Measurements from ENCODE around the gene KIRREL1. TPM values are rescaled to one million over a fixed set of nuclear protein-coding genes. Genes with fewer than 3 reads are reported as not detected.

The KIRREL1 gene
- total and polyA plus RNA-seq, 2 of the 13 experiments (the other 11 are each of a cell fraction or from before 2014, with no cell fraction given): 0.02 to 0.03 TPM

GRCh38 chr1:158035014-158035413 lies 41.6 kb downstream of the KIRREL1 start:
- in situ Hi-C loops (cut with HindIII; ENCODE audit: extremely low pct_ligation_motif_present, low pct_unique_long_range_greater_than_20kb): no loop called here
- ChIA-PET POLR2A (no interaction called here), CTCF (ENCODE audit: low intra/inter-chr PET ratio, low total read pairs) (interaction anchor here (2.9 kb wide), 1 partner anchor 42 kb away, joined by 19 read pairs; the partner anchor contains the start of gene KIRREL1)
- FAIRE-seq (no peak), DNase-seq (ENCODE audit: low spot score) (no peak), ATAC-seq (no peak)
- Histone ChIP-seq H2AFZ (ENCODE audit: low read length) (no peak overlapping the region), H3K4me3 (replicated peaks in 1 of 3; ENCODE audit: insufficient read depth in 1 of 3, low read depth in 2 of 3, low read length in 3 of 3) (no peak overlapping the region), H3K36me3 (replicated peaks in 1 of 2; ENCODE audit: control insufficient read depth in 1 of 2, insufficient read depth in 2 of 2, low read length in 2 of 2) (no peaks in the 10 kb centered on the region), H3K4me1 (ENCODE audit: insufficient read depth, low read length) (no peaks in the 10 kb centered on the region), H4K20me1 (ENCODE audit: insufficient read depth, low read length) (no peaks in the 10 kb centered on the region), H3K79me2 (ENCODE audit: insufficient read depth, low read length) (no peaks in the 10 kb centered on the region), H3K9ac (ENCODE audit: insufficient read depth, low read depth, low read length) (no peak overlapping the region), H3K4me2 (ENCODE audit: low read depth, low read length) (no peak overlapping the region), H3K9me3 (ENCODE audit: low read length) (no peaks in the 10 kb centered on the region), H3K27ac (ENCODE audit: extremely low read length, insufficient read depth, low read length) (no peak overlapping the region), H3K27me3 (ENCODE audit: control insufficient read depth in 1 of 2, insufficient read depth in 2 of 2, low read length in 2 of 2) (no peaks in the 10 kb centered on the region)
- no peak for TF ChIP-seq FIP1L1 (IDR thresholded peaks at IDR 0.05; ENCODE audit: borderline replicate concordance, insufficient read depth, low read depth, low read length)
- no peak for TF ChIP-seq TBL1XR1 (IDR thresholded peaks at IDR 0.05; ENCODE audit: borderline replicate concordance, low read length, partially characterized antibody)
- TF ChIP-seq KLF6 (CRISPR knock-in tag; IDR thresholded peaks at IDR 0.05): no peak
- TF ChIP-seq ZZZ3 (CRISPR knock-in tag; IDR thresholded peaks at IDR 0.05; ENCODE audit: borderline replicate concordance): no peak
- 50% methylated on average over 3 of the region's 3 CpGs for whole genome bisulfite sequencing (ENCODE audit: low lambda C conversion rate)
- intact Hi-C loops (cut with micrococcal nuclease; ENCODE audit: unreplicated experiment): no loop called here
- BruUV-seq (replicated peaks): no TSS peak

GRCh38 chr1:158035976-158036583 lies 42.6 kb downstream of the KIRREL1 start:
- in situ Hi-C loops (cut with HindIII; ENCODE audit: extremely low pct_ligation_motif_present, low pct_unique_long_range_greater_than_20kb) (no loop called here), intact Hi-C loops (cut with micrococcal nuclease; ENCODE audit: unreplicated experiment) (loop anchor here (2.0 kb wide), 1 partner anchor 43 kb away; the partner anchor contains the start of gene KIRREL1)
- CTCF ChIA-PET (ENCODE audit: low intra/inter-chr PET ratio, low total read pairs): interaction anchor here (1.5 to 2.9 kb wide), 2 partner anchors 43 to 72 kb away, joined by 5 to 19 read pairs; partner anchors contain the start of gene KIRREL1
- 38% methylated on average over 8 of the region's 8 CpGs for WGBS (ENCODE audit: low lambda C conversion rate)
- Histone ChIP-seq H2AFZ (ENCODE audit: low read length) (no peak overlapping the region), H3K79me2 (ENCODE audit: insufficient read depth, low read length) (no peaks in the 10 kb centered on the region), H3K4me3 (replicated peaks in 1 of 3; ENCODE audit: insufficient read depth in 1 of 3, low read depth in 2 of 3, low read length in 3 of 3) (no peak overlapping the region), H3K36me3 (replicated peaks in 1 of 2; ENCODE audit: control insufficient read depth in 1 of 2, insufficient read depth in 2 of 2, low read length in 2 of 2) (no peaks in the 10 kb centered on the region), H3K27ac (ENCODE audit: extremely low read length, insufficient read depth, low read length) (no peak overlapping the region), H4K20me1 (ENCODE audit: insufficient read depth, low read length) (no peaks in the 10 kb centered on the region), H3K4me2 (ENCODE audit: low read depth, low read length) (no peak overlapping the region), H3K9me3 (ENCODE audit: low read length) (no peaks in the 10 kb centered on the region), H3K9ac (ENCODE audit: insufficient read depth, low read depth, low read length) (no peak overlapping the region), H3K4me1 (ENCODE audit: insufficient read depth, low read length) (no peaks in the 10 kb centered on the region), H3K27me3 (ENCODE audit: control insufficient read depth in 1 of 2, insufficient read depth in 2 of 2, low read length in 2 of 2) (no peaks in the 10 kb centered on the region)
- no TSS peak for BruUV-seq (replicated peaks)
- no peak for ATAC-seq
- POLR2A ChIA-PET: no interaction called here
- TF ChIP-seq SMC3 (IDR thresholded peaks at IDR 0.05; ENCODE audit: low read length) (peak; percentile 26; the same call in 1 of the 2 replicates), CTCF (CRISPR knock-in tag; IDR thresholded peaks at IDR 0.05) (0 out of 2 replicates have a peak, but pooled peaks have one; percentile 19), HNRNPL (IDR thresholded peaks at IDR 0.05; ENCODE audit: low read depth, low read length) (no peak)
- peak; percentile 5 for DNase-seq (ENCODE audit: low spot score)
- no peak for FAIRE-seq

Measured in HepG2 (cell line).